A673 (cell line): ENCODE results near the gene PPP1R2. TPM values are rescaled to one million over a fixed set of nuclear protein-coding genes. Genes with fewer than 3 reads are reported as not detected.

Experiments
- BruUV-seq: library from RNA; stranded (reverse); fragments of 400-500 nt; replicated peaks from 2 replicates; lab custom pipeline; 2021; lab: Mats Ljungman, UMichigan
- CTCF ChIA-PET: fragments of 300-600 bp; sonication (Branson Sonifier 250); formaldehyde crosslinking; loops from one replicate; lab custom pipeline; 2022; ENCODE audit warnings: antibody characterized with exemption; lab: Charles Lee
- POLR2A ChIA-PET: fragments of 300-600 bp; sonication (Branson Sonifier 250); formaldehyde crosslinking; loops from one replicate; lab custom pipeline; 2022; ENCODE audit warnings: antibody characterized with exemption; ENCODE audit not compliant: low non-redundant PET; lab: Charles Lee
- DNase-seq: peaks from one replicate; pipeline ENCODE4 v3.0.0-alpha.2; 2015; ENCODE audit warnings: low spot score
- H3K27ac ChIP-seq: fragments of 200-600 bp; sonication (generic); 2 replicates; pipeline ENCODE4 v1.5.1; 2016; ENCODE audit warnings: mixed run types, low read depth, mild to moderate bottlenecking, mixed read lengths, antibody characterized with exemption, low read length; ENCODE audit not compliant: poor library complexity, severe bottlenecking
- H3K27me3 ChIP-seq: fragments of 200-600 bp; sonication (generic); replicated peaks from 2 replicates; pipeline ENCODE4 v1.6.1; 2017; ENCODE audit warnings: mixed run types, low read depth, mild to moderate bottlenecking, mixed read lengths, antibody characterized with exemption, low read length; ENCODE audit not compliant: insufficient read depth, poor library complexity
- H3K36me3 ChIP-seq: fragments of 200-600 bp; sonication (generic); 2 replicates; pipeline ENCODE4 v1.6.1; 2016; ENCODE audit warnings: mixed run types, mild to moderate bottlenecking, mixed read lengths, antibody characterized with exemption, low read length; ENCODE audit not compliant: insufficient read depth, poor library complexity, severe bottlenecking
- H3K4me1 ChIP-seq: fragments of 200-600 bp; sonication (generic); 2 replicates; pipeline ENCODE4 v1.6.1; 2017; ENCODE audit warnings: mixed run types, mild to moderate bottlenecking, mixed read lengths, antibody characterized with exemption, low read length; ENCODE audit not compliant: insufficient read depth, poor library complexity, severe bottlenecking
- H3K4me3 ChIP-seq: fragments of 200-600 bp; sonication (generic); 2 replicates; pipeline ENCODE4 v1.5.1; 2016; ENCODE audit warnings: low read depth, mixed run types, mild to moderate bottlenecking, mixed read lengths, low read length; ENCODE audit not compliant: poor library complexity, severe bottlenecking
- H3K9me3 ChIP-seq: fragments of 200-600 bp; sonication (generic); 2 replicates; pipeline ENCODE4 v1.6.1; 2016; ENCODE audit warnings: mixed run types, low read depth, mild to moderate bottlenecking, mixed read lengths, antibody characterized with exemption, low read length; ENCODE audit not compliant: poor library complexity, severe bottlenecking
- CTCF ChIP-seq: fragments of 300-800, 200-600 bp; sonication (generic); conservative IDR thresholded peaks from 2 replicates; pipeline ENCODE4 v1.5.1; 2017; ENCODE audit warnings: low read depth, mild to moderate bottlenecking, antibody characterized with exemption, low read length, moderate library complexity, mixed read lengths
- EZH2 ChIP-seq: fragments of 200-600 bp; sonication (generic); IDR thresholded peaks from 2 replicates; pipeline ENCODE4 v1.6.1; 2017; ENCODE audit warnings: borderline replicate concordance, low read depth, mild to moderate bottlenecking, mixed read lengths, antibody characterized with exemption, low read length; ENCODE audit not compliant: poor library complexity, severe bottlenecking
- intact Hi-C: fragments of 100-400 bp; cut with micrococcal nuclease; formaldehyde crosslinking; loops from one replicate; pipeline ENCODE4 v1.10.0; 2022; ENCODE audit not compliant: unreplicated experiment
- total RNA-seq: library from RNA; stranded (reverse); gene quantifications from 2 replicates; pipeline ENCODE4 v1.2.3, GENCODE V29; 2021

Gene PPP1R2
- total RNA-seq, 1 experiment from 2014 or later = 45.5 TPM

- ChIA-PET CTCF (no interaction called here), POLR2A (no interaction called here)
- no peak for DNase-seq
- Histone ChIP-seq H3K9me3 (no peaks in the 10 kb centered on the region), H3K36me3 (no peaks in the 10 kb centered on the region), H3K27ac (no peak overlapping the region), H3K4me3 (no peak overlapping the region), H3K4me1 (peaks cover under 1% of the 10 kb centered on the region), H3K27me3 (no peaks in the 10 kb centered on the region)
- TF ChIP-seq CTCF = no peak
- TF ChIP-seq EZH2 = no peak
- intact Hi-C loops = loop anchor here (5.0 kb wide), 1 partner anchor 292 kb away; no protein-coding TSS in a partner anchor
- no TSS peak for BruUV-seq
Measured at GRCh38 chr3:195559723-195560409, 16.7 kb upstream of the PPP1R2 start.

- H3K4me3 ChIP-seq = no peak overlapping the region
- CTCF ChIA-PET = no interaction called here
- no peak overlapping the region for H3K27ac ChIP-seq
- H3K27me3 ChIP-seq = no peaks in the 10 kb centered on the region
- BruUV-seq = no TSS peak
- POLR2A ChIA-PET = no interaction called here
- intact Hi-C loops = loop anchor here (5.0 kb wide), 1 partner anchor 294 kb away; no protein-coding TSS in a partner anchor
- no peak for TF ChIP-seq EZH2
- peak; percentile 60 for TF ChIP-seq CTCF
- no peaks in the 10 kb centered on the region for H3K9me3 ChIP-seq
- peak; percentile 58 for DNase-seq
- no peaks in the 10 kb centered on the region for H3K36me3 ChIP-seq
- H3K4me1 ChIP-seq = no peaks in the 10 kb centered on the region
Measured at GRCh38 chr3:195558602-195559001, 15.5 kb upstream of the PPP1R2 start.

- BruUV-seq = no TSS peak
Measured at GRCh38 chr3:195557322-195557721, 14.2 kb upstream of the PPP1R2 start.

More at GRCh38 chr3:195557322-195557721, 14.2 kb upstream of the PPP1R2 start:
- no peaks in the 10 kb centered on the region for H3K9me3 ChIP-seq
- H3K27ac ChIP-seq = no peak overlapping the region
- H3K4me1 ChIP-seq = no peaks in the 10 kb centered on the region
- H3K27me3 ChIP-seq = no peaks in the 10 kb centered on the region
- DNase-seq = no peak
- POLR2A ChIA-PET = no interaction called here
- no peak overlapping the region for H3K4me3 ChIP-seq
- no peaks in the 10 kb centered on the region for H3K36me3 ChIP-seq
- CTCF ChIA-PET = no interaction called here
- intact Hi-C loops = loop anchor here (5.0 kb wide), 1 partner anchor 295 kb away; no protein-coding TSS in a partner anchor
- TF ChIP-seq EZH2 = no peak
- no peak for TF ChIP-seq CTCF
